Measurements from ENCODE around the gene GATA2. TPM values are rescaled to one million over a fixed set of nuclear protein-coding genes. Genes with fewer than 3 reads are reported as not detected.

The GATA2 gene
- total RNA-seq, 1 donor from 2014 or later = 60.4 TPM

- no peaks in the 10 kb centered on the region for H3K27me3 Mint-ChIP-seq (ENCODE audit: low read depth)
Measured at GRCh38 chr3:128480278-128480677, 12.7 kb downstream of the GATA2 start.

DNA sequence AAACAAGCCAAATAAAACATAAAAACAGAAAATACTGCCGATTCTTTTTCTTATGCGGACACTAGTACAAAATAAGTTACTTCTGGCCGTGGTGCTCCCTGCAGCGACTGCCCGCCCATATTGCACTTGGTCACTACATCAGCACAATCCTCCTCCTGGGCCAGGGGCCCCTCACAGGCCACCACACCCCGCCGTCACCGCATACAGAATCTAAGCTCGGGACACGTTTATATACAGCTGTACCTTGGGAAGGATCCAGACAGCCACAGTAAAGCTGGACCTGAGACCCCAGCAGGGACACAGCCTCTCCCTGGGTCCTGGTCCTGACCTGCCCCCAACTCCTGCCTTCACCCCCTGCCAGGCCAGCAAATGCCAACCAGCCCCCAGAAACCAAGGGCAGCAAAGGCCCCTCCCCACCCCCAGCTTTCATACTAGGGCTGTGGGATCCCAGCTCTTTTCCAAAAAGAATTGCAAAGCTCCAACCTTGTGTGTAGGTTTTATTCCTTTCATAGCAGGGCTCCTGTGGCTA lies 13.4 kb downstream of the GATA2 start:
- Mint-ChIP-seq H3K27ac (no peak overlapping the region), H3K27me3 (ENCODE audit: low read depth) (no peaks in the 10 kb centered on the region), H3K4me1 (peaks cover 24% of the 10 kb centered on the region), H3K4me3 (no peak overlapping the region), H3K9me3 (no peaks in the 10 kb centered on the region), H3K36me3 (peaks cover 18% of the 10 kb centered on the region)
- TF ChIP-seq CTCF (IDR thresholded peaks at IDR 0.05; ENCODE audit: unreplicated experiment) = no peak
- no peak for DNase-seq (ENCODE audit: low spot score in 2 of 2, unreplicated experiment in 2 of 2)

More at GRCh38 chr3:128480278-128480677, 12.7 kb downstream of the GATA2 start:
- no peak overlapping the region for H3K4me3 Mint-ChIP-seq
- H3K27ac Mint-ChIP-seq = peak overlapping the region; percentile 34
- H3K36me3 Mint-ChIP-seq = peaks cover 22% of the 10 kb centered on the region
- peaks cover 31% of the 10 kb centered on the region for H3K4me1 Mint-ChIP-seq
- no peak for TF ChIP-seq CTCF (IDR thresholded peaks at IDR 0.05; ENCODE audit: unreplicated experiment)
- no peak for DNase-seq (ENCODE audit: low spot score in 2 of 2, unreplicated experiment in 2 of 2)
- no peaks in the 10 kb centered on the region for H3K9me3 Mint-ChIP-seq

GRCh38 chr3:128478576-128479506 lies 14.2 kb downstream of the GATA2 start:
- Mint-ChIP-seq H3K4me1 (peaks cover 17% of the 10 kb centered on the region), H3K36me3 (peaks cover 18% of the 10 kb centered on the region), H3K9me3 (no peaks in the 10 kb centered on the region), H3K4me3 (no peak overlapping the region), H3K27ac (no peak overlapping the region), H3K27me3 (ENCODE audit: low read depth) (no peaks in the 10 kb centered on the region)
- no peak for TF ChIP-seq CTCF (IDR thresholded peaks at IDR 0.05; ENCODE audit: unreplicated experiment)
- no peak for DNase-seq (ENCODE audit: low spot score in 2 of 2, unreplicated experiment in 2 of 2)

GRCh38 chr3:128476659-128477058 lies 16.3 kb downstream of the GATA2 start:
- H3K4me3 Mint-ChIP-seq = no peak overlapping the region
- H3K36me3 Mint-ChIP-seq = peaks cover 18% of the 10 kb centered on the region
- DNase-seq (ENCODE audit: low spot score in 2 of 2, unreplicated experiment in 2 of 2) = no peak
- no peak for TF ChIP-seq CTCF (IDR thresholded peaks at IDR 0.05; ENCODE audit: unreplicated experiment)
- peaks cover 2% of the 10 kb centered on the region for H3K27me3 Mint-ChIP-seq (ENCODE audit: low read depth)
- peaks cover 1% of the 10 kb centered on the region for H3K4me1 Mint-ChIP-seq
- H3K27ac Mint-ChIP-seq = no peak overlapping the region
- peaks cover 2% of the 10 kb centered on the region for H3K9me3 Mint-ChIP-seq

- H3K27me3 Mint-ChIP-seq (ENCODE audit: low read depth) = peaks cover 5% of the 10 kb centered on the region
- peaks cover 15% of the 10 kb centered on the region for H3K36me3 Mint-ChIP-seq
- peaks cover 5% of the 10 kb centered on the region for H3K9me3 Mint-ChIP-seq
- TF ChIP-seq CTCF (IDR thresholded peaks at IDR 0.05; ENCODE audit: unreplicated experiment) = no peak
- H3K4me1 Mint-ChIP-seq = peaks cover 5% of the 10 kb centered on the region
- DNase-seq (ENCODE audit: low spot score in 2 of 2, unreplicated experiment in 2 of 2) = no peak
- H3K27ac Mint-ChIP-seq = no peak overlapping the region
- no peak overlapping the region for H3K4me3 Mint-ChIP-seq
Measured at GRCh38 chr3:128475355-128475754, 17.6 kb downstream of the GATA2 start.

Measured in mesothelial cell of epicardium (in vitro differentiated cells).